ENCODE measurements around the gene TMEM138. TPM values are rescaled to one million over a fixed set of nuclear protein-coding genes. Genes with fewer than 3 reads are reported as not detected.

TMEM138 gene
- total and polyA plus RNA-seq, 2 of the 13 experiments (the other 11 are each of a cell fraction or from before 2014, with no cell fraction given): 43.5 to 61.0 TPM

- TF ChIP-seq NBN (conservative IDR thresholded peaks at IDR 0.05) (no peak), PRDM15 (CRISPR knock-in tag; IDR thresholded peaks at IDR 0.05) (no peak; the same call in 1 of the 2 replicates), ZNF318 (CRISPR knock-in tag; IDR thresholded peaks at IDR 0.05) (peak; percentile 58; the same call in 1 of the 2 replicates), ZNF367 (CRISPR knock-in tag; IDR thresholded peaks at IDR 0.05; ENCODE audit: borderline replicate concordance) (no peak), ZNF276 (CRISPR knock-in tag; IDR thresholded peaks at IDR 0.05; ENCODE audit: low read depth) (no peak; the same call in 1 of the 2 replicates), SATB2 (CRISPR knock-in tag; IDR thresholded peaks at IDR 0.05) (peak; percentile 62), PCBP2 (optimal IDR thresholded peaks at IDR 0.05; ENCODE audit: low read depth, low read length, poor library complexity, severe bottlenecking) (no peak), HNF1B (CRISPR knock-in tag; IDR thresholded peaks at IDR 0.05) (peak; percentile 31; the same call in 1 of the 2 replicates), ZNF264 (CRISPR knock-in tag; IDR thresholded peaks at IDR 0.05) (peak; percentile 70; the same call in 1 of the 2 replicates)
These were observed at the start of gene TMEM138, which contains the start of gene CYB561A3 (continued) for GRCh38 chr11:61361741-61362541.
